A673 (cell line): Measurements from ENCODE around the gene IER5.

Experiments used
- CTCF ChIP-seq: fragments of 300-800, 200-600 bp; sonication (generic); conservative IDR thresholded peaks from 2 replicates; pipeline ENCODE4 v1.5.1; 2017; ENCODE audit warnings: low read depth, mild to moderate bottlenecking, antibody characterized with exemption, low read length, moderate library complexity, mixed read lengths
- EZH2 ChIP-seq: fragments of 200-600 bp; sonication (generic); IDR thresholded peaks from 2 replicates; pipeline ENCODE4 v1.6.1; 2017; ENCODE audit warnings: borderline replicate concordance, low read depth, mild to moderate bottlenecking, mixed read lengths, antibody characterized with exemption, low read length; ENCODE audit not compliant: poor library complexity, severe bottlenecking

GRCh38 chr1:181124291-181124751 lies 35.8 kb downstream of the IER5 start:
- TF ChIP-seq EZH2 (no peak), CTCF (no peak)
